ENCODE data around the gene TMEM232. TPM values are rescaled to one million over a fixed set of nuclear protein-coding genes. Genes with fewer than 3 reads are reported as not detected.

TMEM232 gene
- total RNA-seq, 4 donors from 2014 or later, result 1.2 to 3.8 (median 2.0) TPM

- DNase-seq (ENCODE audit: extremely low spot score), result no peak
These were observed 265.6 kb downstream of the TMEM232 start for GRCh38 chr5:110460837-110461236.

GRCh38 chr5:110458313-110458712 lies 268.2 kb downstream of the TMEM232 start:
- Histone ChIP-seq H3K27me3 (no peaks in the 10 kb centered on the region), H3K4me1 (no peaks in the 10 kb centered on the region), H3K36me3 (no peaks in the 10 kb centered on the region), H3K9me3 (no peaks in the 10 kb centered on the region), H3K27ac (replicated peaks in 1 of 4) (no peak overlapping the region), H3K4me3 (no peak overlapping the region)
- 86% methylated on average over 1 of the region's 1 CpG for WGBS
- DNase-seq (ENCODE audit: extremely low spot score), result no peak
- TF ChIP-seq POLR2A (IDR thresholded peaks at IDR 0.05; ENCODE audit: low read depth), result no peak
- no peak for TF ChIP-seq CTCF (IDR thresholded peaks at IDR 0.05)
- TF ChIP-seq POLR2AphosphoS5 (IDR thresholded peaks at IDR 0.05), result no peak
- TF ChIP-seq EP300 (IDR thresholded peaks at IDR 0.05), result no peak
- intact Hi-C loops (cut with DNase I), result no loop called here

More at GRCh38 chr5:110460837-110461236, 265.6 kb downstream of the TMEM232 start:
- WGBS, result 85% methylated on average over 4 of the region's 4 CpGs
- Histone ChIP-seq H3K9me3 (no peaks in the 10 kb centered on the region), H3K27ac (replicated peaks in 1 of 4) (no peak overlapping the region), H3K4me3 (no peak overlapping the region), H3K36me3 (no peaks in the 10 kb centered on the region), H3K4me1 (no peaks in the 10 kb centered on the region), H3K27me3 (no peaks in the 10 kb centered on the region)
- no peak for TF ChIP-seq POLR2AphosphoS5 (IDR thresholded peaks at IDR 0.05)
- TF ChIP-seq CTCF (IDR thresholded peaks at IDR 0.05), result no peak
- no peak for TF ChIP-seq EP300 (IDR thresholded peaks at IDR 0.05)
- TF ChIP-seq POLR2A (IDR thresholded peaks at IDR 0.05; ENCODE audit: low read depth), result no peak
- intact Hi-C loops (cut with DNase I), result no loop called here

- no peaks in the 10 kb centered on the region for H3K27me3 ChIP-seq
- DNase-seq (ENCODE audit: extremely low spot score), result no peak
- no peaks in the 10 kb centered on the region for H3K4me1 ChIP-seq
- no peaks in the 10 kb centered on the region for H3K36me3 ChIP-seq
- no peak for TF ChIP-seq POLR2A (IDR thresholded peaks at IDR 0.05; ENCODE audit: low read depth)
- no peak for TF ChIP-seq POLR2AphosphoS5 (IDR thresholded peaks at IDR 0.05)
- TF ChIP-seq CTCF (IDR thresholded peaks at IDR 0.05), result no peak
- no peak for TF ChIP-seq EP300 (IDR thresholded peaks at IDR 0.05)
- 94% methylated on average over 4 of the region's 4 CpGs for WGBS
- intact Hi-C loops (cut with DNase I), result no loop called here
- H3K27ac ChIP-seq (replicated peaks in 1 of 4), result no peak overlapping the region
- no peak overlapping the region for H3K4me3 ChIP-seq
- H3K9me3 ChIP-seq, result no peaks in the 10 kb centered on the region
These were observed 283.6 kb downstream of the TMEM232 start for GRCh38 chr5:110442856-110443255.

- 38% methylated on average over 2 of the region's 2 CpGs for WGBS
These were observed 285.4 kb downstream of the TMEM232 start for GRCh38 chr5:110441035-110441434.

More at GRCh38 chr5:110441035-110441434, 285.4 kb downstream of the TMEM232 start:
- intact Hi-C loops (cut with DNase I), result no loop called here
- Histone ChIP-seq H3K27ac (replicated peaks in 1 of 4) (no peak overlapping the region), H3K9me3 (no peaks in the 10 kb centered on the region), H3K4me1 (no peaks in the 10 kb centered on the region), H3K36me3 (no peaks in the 10 kb centered on the region), H3K4me3 (no peak overlapping the region), H3K27me3 (no peaks in the 10 kb centered on the region)
- TF ChIP-seq POLR2AphosphoS5 (IDR thresholded peaks at IDR 0.05) (no peak), POLR2A (IDR thresholded peaks at IDR 0.05; ENCODE audit: low read depth) (no peak), CTCF (IDR thresholded peaks at IDR 0.05) (no peak), EP300 (IDR thresholded peaks at IDR 0.05) (no peak)
- DNase-seq (ENCODE audit: extremely low spot score), result no peak
